ENCODE data around the gene PRRC2B.
"Not testable (repeated sequence)": the region's sequence is repeated elsewhere in the genome, so short reads cannot be mapped to it uniquely, and the experiment has no call there.

Gene PRRC2B

DNA sequence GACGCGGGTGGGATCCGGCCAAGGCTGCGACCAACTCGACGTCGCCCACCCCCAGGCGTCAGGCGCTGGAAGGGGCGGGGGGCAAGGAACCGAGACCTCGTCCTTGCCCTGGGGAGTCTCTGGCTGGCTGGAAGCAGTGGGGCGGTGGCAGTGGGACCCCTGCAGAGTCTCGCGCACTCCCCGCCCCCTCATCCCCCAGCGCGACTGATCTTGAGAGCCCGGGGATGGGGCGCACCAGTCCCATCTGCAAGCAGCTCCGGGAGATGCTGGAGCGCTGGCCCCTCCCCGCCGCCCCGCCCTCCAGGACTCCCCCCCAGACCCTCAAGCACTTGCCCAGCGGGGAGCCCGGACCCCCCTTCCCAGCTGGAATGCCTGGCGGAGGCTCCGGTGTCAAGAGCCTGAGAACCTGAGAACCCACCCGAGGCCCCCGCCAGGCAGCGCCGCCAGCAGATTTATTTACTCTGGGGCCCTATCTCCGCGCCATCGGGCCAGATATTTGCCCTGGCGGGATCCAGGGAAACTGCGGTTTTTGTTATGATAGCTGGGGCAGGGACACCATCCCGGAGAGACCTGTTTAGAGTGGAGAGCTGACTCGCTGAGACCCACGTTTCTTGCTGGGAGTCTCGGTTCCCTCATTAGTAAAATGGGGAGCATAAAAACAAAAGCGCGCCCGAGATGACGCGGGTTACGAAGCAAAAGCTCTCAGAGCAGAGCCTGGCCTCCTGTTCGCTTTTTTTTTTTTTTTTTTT lies 152.6 kb downstream of the PRRC2B start:
- no peak for DNase-seq

DNA sequence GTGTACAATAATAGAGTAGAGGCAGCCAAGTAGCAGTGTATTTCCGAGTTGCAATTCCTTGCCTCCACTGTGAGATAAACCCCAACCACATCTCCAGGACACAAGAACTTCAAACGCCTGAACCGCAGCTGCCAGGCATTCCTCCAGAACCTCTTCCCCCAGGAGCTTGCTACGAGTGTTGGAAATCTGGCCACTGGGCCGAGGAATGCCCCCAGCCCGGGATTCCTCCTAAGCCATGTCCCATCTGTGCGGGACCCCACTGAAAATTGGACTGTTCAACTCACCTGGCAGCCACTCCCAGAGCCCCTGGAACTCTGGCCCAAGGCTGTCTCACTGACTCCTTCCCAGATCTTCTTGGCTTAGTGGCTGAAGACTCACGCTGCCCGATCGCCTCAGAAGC lies 155.3 kb downstream of the PRRC2B start:
- DNase-seq, result not testable (repeated sequence)

All from Kasumi-1 (cell line).